AG09309 (cell line): Measurements from ENCODE around the gene MLXIP.
A peak's percentile ranks its signal among the peaks of the same experiment; 100 is the strongest.
"Not testable (repeated sequence)": the region's sequence is repeated elsewhere in the genome, so short reads cannot be mapped to it uniquely, and the experiment has no call there.

Experiments used
- DNase-seq: peaks from one replicate; pipeline ENCODE4 v3.0.0-alpha.2; 2010; ENCODE audit warnings: low read depth
- H3K4me3 ChIP-seq: 2 replicates; pipeline ENCODE4 v1.5.1; 2011; ENCODE audit warnings: mild to moderate bottlenecking, low read depth, low read length, moderate library complexity; ENCODE audit not compliant: control insufficient read depth
- TF ChIP-seq, protein P1 (sequence below): IDR thresholded peaks from 2 replicates; pipeline ENCODE4 v1.5.1; 2011; ENCODE audit warnings: mild to moderate bottlenecking, low read depth, low read length, inconsistent platforms; ENCODE audit not compliant: insufficient read depth, control insufficient read depth; ENCODE audit errors: missing control alignments

MLXIP gene

DNA sequence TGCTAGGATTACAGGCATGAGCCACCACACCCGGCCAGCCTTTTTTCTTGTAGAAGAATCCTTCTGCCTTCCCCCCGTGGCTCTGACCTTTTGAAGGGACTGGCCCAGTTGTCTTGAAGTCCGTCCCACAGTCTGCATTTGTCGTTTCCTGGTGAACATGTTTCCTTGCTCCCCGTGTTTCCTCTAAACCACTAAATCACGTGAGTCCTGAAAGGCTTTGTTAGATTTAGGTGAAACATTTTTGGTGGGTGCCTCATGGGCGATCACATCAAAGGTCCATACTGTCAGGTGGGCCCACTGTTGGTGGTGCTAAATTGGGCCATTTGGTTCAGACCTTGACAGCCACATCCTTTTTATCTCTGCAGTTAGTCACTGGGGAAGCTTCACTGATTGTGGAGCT is 26.3 kb downstream of the MLXIP start:
- TF ChIP-seq, protein P1, sequence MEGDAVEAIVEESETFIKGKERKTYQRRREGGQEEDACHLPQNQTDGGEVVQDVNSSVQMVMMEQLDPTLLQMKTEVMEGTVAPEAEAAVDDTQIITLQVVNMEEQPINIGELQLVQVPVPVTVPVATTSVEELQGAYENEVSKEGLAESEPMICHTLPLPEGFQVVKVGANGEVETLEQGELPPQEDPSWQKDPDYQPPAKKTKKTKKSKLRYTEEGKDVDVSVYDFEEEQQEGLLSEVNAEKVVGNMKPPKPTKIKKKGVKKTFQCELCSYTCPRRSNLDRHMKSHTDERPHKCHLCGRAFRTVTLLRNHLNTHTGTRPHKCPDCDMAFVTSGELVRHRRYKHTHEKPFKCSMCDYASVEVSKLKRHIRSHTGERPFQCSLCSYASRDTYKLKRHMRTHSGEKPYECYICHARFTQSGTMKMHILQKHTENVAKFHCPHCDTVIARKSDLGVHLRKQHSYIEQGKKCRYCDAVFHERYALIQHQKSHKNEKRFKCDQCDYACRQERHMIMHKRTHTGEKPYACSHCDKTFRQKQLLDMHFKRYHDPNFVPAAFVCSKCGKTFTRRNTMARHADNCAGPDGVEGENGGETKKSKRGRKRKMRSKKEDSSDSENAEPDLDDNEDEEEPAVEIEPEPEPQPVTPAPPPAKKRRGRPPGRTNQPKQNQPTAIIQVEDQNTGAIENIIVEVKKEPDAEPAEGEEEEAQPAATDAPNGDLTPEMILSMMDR: no peak

DNA sequence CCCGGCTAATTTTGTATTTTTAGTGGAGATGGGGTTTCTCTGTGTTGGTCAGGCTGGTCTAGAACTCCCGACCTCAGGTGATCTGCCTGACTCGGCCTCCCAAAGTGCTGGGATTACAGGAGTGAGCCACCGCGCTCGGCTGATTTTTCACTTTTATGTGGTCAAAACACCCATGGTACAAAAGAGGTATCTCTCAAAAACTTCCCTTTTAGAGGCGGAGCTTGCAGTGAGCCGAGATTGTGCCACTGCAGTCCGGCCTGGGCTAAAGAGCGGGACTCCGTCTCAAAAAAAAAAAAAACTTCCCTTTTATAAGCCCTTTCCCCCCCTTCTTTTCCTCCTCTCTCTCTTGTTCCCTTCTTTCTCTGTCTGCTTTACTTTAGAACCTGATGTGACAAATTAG is 26.9 kb downstream of the MLXIP start:
- DNase-seq, H3K4me3 ChIP-seq: not testable (repeated sequence)

More for the DNA sequence above, 26.3 kb downstream of the MLXIP start:
- H3K4me3 ChIP-seq: no peak overlapping the region
- no peak for DNase-seq

DNA sequence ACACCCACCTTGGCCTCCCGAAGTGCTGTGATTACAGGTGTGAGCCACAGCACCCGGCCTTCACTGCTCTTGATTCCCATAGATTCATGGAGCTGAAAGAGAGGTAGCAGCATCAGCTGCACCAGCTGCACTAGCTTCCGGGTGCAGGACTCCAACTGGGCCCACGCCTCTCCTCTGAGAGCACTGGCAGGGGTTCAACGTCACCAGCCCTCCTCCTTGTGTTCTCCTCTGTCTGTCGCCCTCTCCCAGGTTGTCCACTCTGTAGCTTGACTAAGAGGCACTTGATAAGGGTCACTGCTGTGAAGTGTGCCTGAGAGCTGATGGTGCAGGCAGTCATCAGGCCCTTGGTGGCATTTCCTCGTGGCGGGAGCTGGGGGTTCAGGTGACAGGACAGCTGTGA is 28.3 kb downstream of the MLXIP start:
- no peak overlapping the region for H3K4me3 ChIP-seq
- DNase-seq: no peak
- TF ChIP-seq, protein P1: no peak

DNA sequence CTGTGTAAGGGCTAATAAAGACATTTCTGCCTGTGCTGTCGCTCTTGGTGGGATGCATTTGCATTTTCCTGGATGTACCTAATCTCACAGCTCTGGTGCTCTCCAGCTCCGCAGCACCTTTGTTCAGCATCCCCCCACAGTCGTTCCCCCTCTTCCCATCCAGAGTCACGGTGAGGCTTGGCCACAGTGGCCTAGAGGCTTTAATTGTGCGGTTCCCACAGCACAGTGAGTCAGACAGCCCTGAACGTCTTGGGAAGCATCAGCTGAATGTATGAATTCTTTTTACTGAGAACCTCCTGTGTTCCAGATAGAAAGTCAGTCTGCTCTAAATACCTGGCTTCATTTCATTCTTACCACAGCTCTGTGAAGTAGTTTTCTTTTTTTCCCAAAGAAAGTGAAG is 28.7 kb downstream of the MLXIP start:
- TF ChIP-seq, protein P1: no peak
- DNase-seq: peak; percentile 42
- no peak overlapping the region for H3K4me3 ChIP-seq

DNA sequence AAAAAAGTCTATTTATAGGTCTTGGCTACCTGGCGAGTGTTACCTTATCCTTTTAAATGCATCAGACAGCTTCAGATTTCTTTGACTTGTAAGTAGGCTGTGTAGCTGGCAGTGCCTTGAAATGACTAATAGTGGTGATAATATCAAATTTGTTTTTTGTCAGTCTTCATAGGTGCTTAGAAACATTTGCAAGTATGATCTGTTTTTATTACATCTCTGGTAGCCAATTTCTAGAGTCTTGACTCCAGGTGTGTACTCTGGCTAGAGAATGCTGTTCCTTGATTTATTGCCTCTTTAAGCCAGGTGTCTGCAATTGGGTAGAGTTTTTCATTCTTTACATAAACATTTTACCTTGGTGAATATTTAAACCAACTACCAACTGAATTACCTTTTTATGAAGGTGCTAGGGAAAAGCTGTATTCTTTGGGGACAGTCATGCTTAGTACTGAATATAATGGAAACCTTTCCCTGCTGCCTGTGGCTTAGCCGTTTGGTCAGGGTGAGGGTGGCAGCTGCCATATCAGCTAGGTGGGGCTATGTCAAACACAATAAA is 32.6 kb downstream of the MLXIP start:
- H3K4me3 ChIP-seq: no peak overlapping the region
- TF ChIP-seq, protein P1: no peak
- no peak for DNase-seq

DNA sequence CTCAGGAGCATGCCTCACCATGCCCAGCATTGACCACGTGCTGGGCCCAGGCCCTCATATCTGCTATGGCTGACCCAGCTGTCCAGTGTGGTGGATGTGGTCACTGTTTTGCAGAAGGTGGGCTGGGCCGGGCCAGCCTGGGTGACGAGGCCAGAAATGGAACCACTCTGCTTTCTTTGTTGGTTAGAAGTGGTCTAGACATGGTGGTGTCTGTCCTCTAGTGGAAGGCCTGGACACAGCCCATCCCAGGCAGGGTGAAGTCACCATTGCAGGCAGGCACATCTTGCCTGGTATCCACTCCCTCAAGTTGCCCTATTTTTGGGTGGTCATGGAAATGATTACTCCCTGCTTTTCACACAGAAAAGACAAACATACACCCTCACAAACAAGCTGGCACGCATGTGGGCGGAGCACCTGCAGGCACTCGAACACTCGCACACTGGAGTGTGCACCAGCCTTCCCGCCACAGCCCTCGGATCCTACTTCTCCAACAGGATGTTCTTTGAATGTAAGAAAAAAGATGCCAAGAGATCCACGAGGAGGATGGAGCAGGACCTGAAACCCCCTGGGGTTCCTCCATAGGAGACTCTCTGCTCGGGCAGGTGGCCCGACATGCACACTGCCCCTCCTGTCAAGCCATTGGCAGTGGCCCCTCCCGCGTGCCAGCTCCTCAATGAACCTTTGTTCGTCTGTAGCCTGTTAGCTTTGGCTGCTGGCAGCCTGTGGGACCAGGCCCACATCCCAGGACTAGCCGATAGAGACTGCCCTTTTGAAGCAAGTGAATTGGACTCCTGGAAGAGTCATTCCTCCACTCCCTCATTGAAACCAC is 38.4 kb downstream of the MLXIP start:
- H3K4me3 ChIP-seq: no peak overlapping the region
- TF ChIP-seq, protein P1: no peak
- no peak for DNase-seq

DNA sequence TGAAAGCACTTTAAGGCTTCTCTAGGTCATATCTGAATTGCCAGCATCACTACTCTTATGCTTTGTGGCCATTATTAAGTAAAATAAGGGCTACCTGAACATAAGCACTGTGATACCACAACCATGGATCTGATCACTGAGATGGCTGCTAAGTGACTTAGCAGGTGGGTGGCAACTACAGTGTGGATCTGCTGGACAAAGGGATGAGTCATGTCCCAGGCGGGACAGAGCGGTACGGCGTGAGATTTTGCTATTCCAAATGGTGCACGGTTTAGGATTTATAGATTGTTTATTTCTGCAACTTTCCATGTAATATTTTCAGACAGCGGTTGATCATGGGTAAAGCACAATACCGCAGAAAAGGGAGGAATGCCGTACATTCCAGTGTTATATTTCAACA is 39.4 kb downstream of the MLXIP start:
- no peak for DNase-seq
- TF ChIP-seq, protein P1: no peak
- no peak overlapping the region for H3K4me3 ChIP-seq

DNA sequence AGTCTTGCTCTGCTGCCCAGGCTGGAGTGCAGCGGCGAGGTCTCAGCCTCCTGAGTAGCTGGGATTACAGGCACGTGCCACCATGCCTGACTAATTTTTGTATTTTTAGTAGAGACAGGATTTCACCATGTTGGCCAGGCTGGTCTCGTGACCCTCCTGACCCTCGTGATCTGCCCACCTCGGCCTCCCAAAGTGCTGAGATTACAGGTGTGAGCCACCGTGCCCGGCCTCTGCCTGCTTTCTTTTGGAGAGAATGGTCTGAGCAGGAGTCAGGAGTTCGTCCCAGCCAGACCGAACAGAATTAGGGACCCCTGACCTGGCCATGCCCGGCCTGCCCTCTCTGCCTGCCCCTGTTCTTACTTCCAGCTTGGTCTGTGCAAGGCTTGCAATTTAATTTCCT is 42.8 kb downstream of the MLXIP start:
- DNase-seq, H3K4me3 ChIP-seq: not testable (repeated sequence)
